Measurements from ENCODE around the gene HES5. TPM values are rescaled to one million over a fixed set of nuclear protein-coding genes. Genes with fewer than 3 reads are reported as not detected.

Gene HES5
- total RNA-seq, 4 donors from 2014 or later, result not detected

DNA sequence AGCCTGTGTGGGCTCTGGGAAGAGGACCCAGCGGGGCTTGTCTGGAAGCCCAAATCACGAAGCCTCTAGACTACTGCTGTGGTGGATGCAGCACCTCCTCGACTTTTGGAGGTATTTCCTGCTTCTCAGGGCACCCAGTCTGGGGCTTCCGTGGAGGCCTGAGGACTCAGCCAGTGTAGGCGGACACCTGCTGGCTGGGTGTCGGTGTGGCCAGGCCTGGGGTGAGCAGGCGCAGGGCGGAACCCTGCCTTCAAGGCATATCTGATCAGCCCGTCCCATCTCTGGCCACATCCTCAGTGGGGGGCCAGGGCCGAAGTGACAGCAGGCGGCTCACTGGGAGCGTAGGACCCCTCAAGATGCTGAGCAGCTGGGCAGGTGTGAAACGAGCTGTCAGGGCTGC lies 47.0 kb downstream of the HES5 start:
- Histone ChIP-seq H3K36me3 (no peaks in the 10 kb centered on the region), H3K27ac (no peak overlapping the region), H3K4me3 (no peak overlapping the region), H3K4me1 (no peaks in the 10 kb centered on the region), H3K27me3 (peaks cover 9% of the 10 kb centered on the region), H3K9me3 (peaks cover 0 to 2% (median 0%) of the 10 kb centered on the region in 3 donors)
- no CpG with 5 or more reads among the region's 13 CpGs for WGBS, 2 donors (ENCODE audit: low coverage in 1 of 2)
- no peak for ATAC-seq
- TF ChIP-seq EP300 (IDR thresholded peaks at IDR 0.05) (no peak), POLR2A (IDR thresholded peaks at IDR 0.05) (no peak), POLR2AphosphoS5 (IDR thresholded peaks at IDR 0.05) (no peak)
- TF ChIP-seq, protein P1, sequence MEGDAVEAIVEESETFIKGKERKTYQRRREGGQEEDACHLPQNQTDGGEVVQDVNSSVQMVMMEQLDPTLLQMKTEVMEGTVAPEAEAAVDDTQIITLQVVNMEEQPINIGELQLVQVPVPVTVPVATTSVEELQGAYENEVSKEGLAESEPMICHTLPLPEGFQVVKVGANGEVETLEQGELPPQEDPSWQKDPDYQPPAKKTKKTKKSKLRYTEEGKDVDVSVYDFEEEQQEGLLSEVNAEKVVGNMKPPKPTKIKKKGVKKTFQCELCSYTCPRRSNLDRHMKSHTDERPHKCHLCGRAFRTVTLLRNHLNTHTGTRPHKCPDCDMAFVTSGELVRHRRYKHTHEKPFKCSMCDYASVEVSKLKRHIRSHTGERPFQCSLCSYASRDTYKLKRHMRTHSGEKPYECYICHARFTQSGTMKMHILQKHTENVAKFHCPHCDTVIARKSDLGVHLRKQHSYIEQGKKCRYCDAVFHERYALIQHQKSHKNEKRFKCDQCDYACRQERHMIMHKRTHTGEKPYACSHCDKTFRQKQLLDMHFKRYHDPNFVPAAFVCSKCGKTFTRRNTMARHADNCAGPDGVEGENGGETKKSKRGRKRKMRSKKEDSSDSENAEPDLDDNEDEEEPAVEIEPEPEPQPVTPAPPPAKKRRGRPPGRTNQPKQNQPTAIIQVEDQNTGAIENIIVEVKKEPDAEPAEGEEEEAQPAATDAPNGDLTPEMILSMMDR (IDR thresholded peaks at IDR 0.05), result no peak

DNA sequence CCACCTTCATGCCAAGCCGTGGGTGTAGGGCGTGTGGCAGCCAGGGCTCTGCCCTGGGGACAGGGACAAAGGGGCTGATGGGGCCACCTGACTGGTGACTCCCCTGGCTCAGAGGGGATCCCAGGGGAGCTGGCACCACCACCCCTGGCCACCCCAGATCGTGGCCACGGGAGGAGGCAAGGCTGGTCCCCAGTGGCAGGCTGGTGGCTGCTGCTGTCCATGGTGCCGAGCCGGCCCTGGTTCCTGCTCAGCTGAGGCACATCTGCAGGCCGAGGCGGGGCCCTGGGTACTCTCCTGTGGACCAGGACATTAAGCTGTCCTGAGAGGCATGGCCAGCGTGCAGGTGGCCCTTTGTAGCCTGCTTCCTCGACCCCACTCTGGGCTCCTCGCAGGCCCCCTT lies 47.5 kb downstream of the HES5 start:
- Histone ChIP-seq H3K4me3 (no peak overlapping the region), H3K27me3 (peaks cover 13% of the 10 kb centered on the region), H3K27ac (no peak overlapping the region), H3K36me3 (no peaks in the 10 kb centered on the region), H3K9me3 (no peaks in the 10 kb centered on the region), H3K4me1 (no peaks in the 10 kb centered on the region)
- WGBS, 2 donors (ENCODE audit: low coverage in 1 of 2), result no CpG with 5 or more reads among the region's 11 CpGs
- ATAC-seq, result no peak
- no peak for TF ChIP-seq EP300 (IDR thresholded peaks at IDR 0.05)
- TF ChIP-seq POLR2A (IDR thresholded peaks at IDR 0.05), result no peak
- TF ChIP-seq, protein P1 (IDR thresholded peaks at IDR 0.05), result no peak
- no peak for TF ChIP-seq POLR2AphosphoS5 (IDR thresholded peaks at IDR 0.05)

DNA sequence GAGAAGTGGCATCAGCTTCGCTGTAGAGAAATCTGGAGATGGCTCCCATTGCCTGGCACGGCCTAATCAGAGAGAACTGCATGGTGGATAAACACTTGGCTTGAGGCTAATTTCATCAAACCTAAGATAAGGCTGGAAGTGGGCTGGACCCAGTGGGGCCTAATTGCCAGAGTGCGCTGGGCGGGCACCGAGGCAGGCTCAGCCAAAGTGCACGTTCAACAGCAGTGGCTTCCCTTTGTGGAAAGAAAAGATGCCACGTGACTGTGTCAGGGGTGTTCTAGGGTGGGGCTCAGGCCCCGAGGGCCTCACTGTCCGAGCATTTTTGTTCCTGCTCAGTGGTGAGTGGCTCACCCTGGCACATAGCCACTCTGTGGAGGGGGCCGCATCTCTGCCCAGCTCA lies 48.2 kb downstream of the HES5 start:
- Histone ChIP-seq H3K9me3 (no peaks in the 10 kb centered on the region), H3K27me3 (peaks cover 21% of the 10 kb centered on the region), H3K4me1 (no peaks in the 10 kb centered on the region), H3K36me3 (no peaks in the 10 kb centered on the region), H3K4me3 (no peak overlapping the region), H3K27ac (no peak overlapping the region)
- TF ChIP-seq, protein P1 (IDR thresholded peaks at IDR 0.05), result no peak
- no peak for TF ChIP-seq POLR2A (IDR thresholded peaks at IDR 0.05)
- no peak for TF ChIP-seq POLR2AphosphoS5 (IDR thresholded peaks at IDR 0.05)
- no peak for TF ChIP-seq EP300 (IDR thresholded peaks at IDR 0.05)
- ATAC-seq, result no peak
- WGBS, 2 donors (ENCODE audit: low coverage in 1 of 2), result 74% methylated on average over 4 of the region's 10 CpGs; no CpG with 5 or more reads in 1 of the 2 donors

DNA sequence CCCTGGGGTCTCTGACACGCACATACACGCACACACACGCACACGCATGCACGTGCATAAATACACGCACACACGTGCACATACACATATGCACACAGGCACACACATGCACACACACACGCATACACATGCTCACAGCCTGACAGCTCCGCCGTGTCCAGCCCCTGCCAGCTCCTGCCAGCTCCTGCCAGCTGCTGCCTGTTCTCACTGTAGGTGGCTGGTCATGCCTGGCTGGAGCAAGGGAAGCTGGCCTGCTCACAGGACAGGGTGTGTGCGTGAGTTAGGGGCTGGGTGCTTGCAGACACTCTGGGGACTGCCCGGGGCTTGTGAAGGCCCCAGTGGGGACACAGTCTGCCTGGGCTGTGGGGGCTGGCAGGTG lies 49.1 kb downstream of the HES5 start:
- TF ChIP-seq POLR2A (IDR thresholded peaks at IDR 0.05) (no peak), EP300 (IDR thresholded peaks at IDR 0.05) (no peak), POLR2AphosphoS5 (IDR thresholded peaks at IDR 0.05) (no peak)
- TF ChIP-seq, protein P1 (IDR thresholded peaks at IDR 0.05), result no peak
- Histone ChIP-seq H3K4me1 (no peaks in the 10 kb centered on the region), H3K27me3 (peaks cover 30% of the 10 kb centered on the region), H3K36me3 (no peaks in the 10 kb centered on the region), H3K27ac (no peak overlapping the region), H3K9me3 (no peaks in the 10 kb centered on the region), H3K4me3 (no peak overlapping the region)
- WGBS, 2 donors (ENCODE audit: low coverage in 1 of 2), result no CpG with 5 or more reads among the region's 12 CpGs
- no peak for ATAC-seq

DNA sequence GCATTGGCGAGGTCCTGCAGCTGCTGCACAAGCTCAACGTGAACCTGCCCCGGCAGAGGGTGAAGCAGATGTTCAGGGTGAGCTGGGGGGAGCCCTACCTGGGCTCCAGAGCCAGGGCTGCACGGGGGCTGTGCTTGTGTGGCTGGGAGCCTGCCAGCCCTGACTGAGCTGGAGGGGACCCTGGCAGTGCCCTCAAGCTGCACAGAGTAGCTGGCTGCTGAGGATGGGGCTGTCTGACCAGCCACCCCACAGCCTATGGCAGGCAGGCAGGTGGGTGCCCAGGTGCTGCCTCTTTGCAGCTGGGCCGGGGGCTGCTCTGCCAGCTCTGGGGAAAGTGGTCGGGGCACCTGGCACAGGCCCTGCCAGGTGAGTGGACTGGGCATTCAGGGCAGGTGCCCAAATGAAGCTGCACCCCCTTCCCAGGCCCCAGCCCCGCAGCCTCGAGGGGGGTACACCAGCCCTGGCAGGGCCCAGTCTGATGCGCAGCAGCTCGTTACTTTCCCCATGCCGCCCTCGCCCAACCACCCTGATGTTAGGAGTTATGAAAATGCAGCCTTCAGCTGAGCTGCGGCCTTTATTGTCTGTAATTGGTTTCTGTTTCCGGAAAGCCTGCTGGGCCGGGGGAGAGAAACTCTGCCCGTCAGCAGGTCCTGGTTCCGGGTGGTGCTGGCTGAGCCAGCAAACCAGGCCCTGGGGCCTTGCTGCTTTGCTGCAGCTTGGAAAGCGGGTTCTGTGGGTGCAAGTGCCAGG lies 49.7 kb downstream of the HES5 start:
- Histone ChIP-seq H3K4me3 (no peak overlapping the region), H3K27ac (no peak overlapping the region), H3K27me3 (peaks cover 31% of the 10 kb centered on the region), H3K4me1 (no peaks in the 10 kb centered on the region), H3K36me3 (no peaks in the 10 kb centered on the region), H3K9me3 (no peaks in the 10 kb centered on the region)
- no peak for ATAC-seq
- TF ChIP-seq POLR2A (IDR thresholded peaks at IDR 0.05) (no peak), POLR2AphosphoS5 (IDR thresholded peaks at IDR 0.05) (no peak), EP300 (IDR thresholded peaks at IDR 0.05) (no peak)
- TF ChIP-seq, protein P1 (IDR thresholded peaks at IDR 0.05), result no peak
- WGBS, 2 donors (ENCODE audit: low coverage in 1 of 2), result 88% methylated on average over 3 of the region's 18 CpGs; no CpG with 5 or more reads in 1 of the 2 donors

All from gastroesophageal sphincter (tissue), 4 donors.